Lung (tissue), 12 donors: ENCODE measurements around the gene PREP. TPM values are rescaled to one million over a fixed set of nuclear protein-coding genes. Genes with fewer than 3 reads are reported as not detected.
A peak's percentile ranks its signal among the peaks of the same experiment; 100 is the strongest.
"Not testable (repeated sequence)": the region's sequence is repeated elsewhere in the genome, so short reads cannot be mapped to it uniquely, and the experiment has no call there.

Experiments
- ATAC-seq: fragments of 200-7000 bp; cut with Tn5 transposase; one replicate; pipeline ENCODE4 v1.9.1; 2020; ENCODE audit warnings: moderate number of reproducible peaks; ENCODE audit not compliant: insufficient read depth, low FRiP score
- DNase-seq, 3 donors: peaks; one replicate each; pipeline ENCODE4 v3.0.0-alpha.2; 2013 to 2017
- H3K27ac ChIP-seq, 2 donors: one replicate each; pipeline ENCODE4 v1.5.1; 2013; ENCODE audit warnings: mild to moderate bottlenecking in 2 of 2, moderate library complexity in 2 of 2, control low read depth in 1 of 2, inconsistent platforms in 1 of 2, low read depth in 1 of 2, low read length in 1 of 2
- H3K27me3 ChIP-seq, 3 donors: one replicate each; pipeline ENCODE4 v1.5.1; 2013; ENCODE audit warnings: low read length in 2 of 3; ENCODE audit not compliant: control insufficient read depth in 3 of 3, insufficient read depth in 3 of 3
- H3K36me3 ChIP-seq, 4 donors: one replicate each; pipeline ENCODE4 v1.5.1; 2013; ENCODE audit warnings: low read length in 4 of 4, mild to moderate bottlenecking in 1 of 4, moderate library complexity in 1 of 4; ENCODE audit not compliant: control insufficient read depth in 4 of 4, insufficient read depth in 4 of 4
- H3K4me1 ChIP-seq, 5 donors: one replicate each; pipeline ENCODE4 v1.5.1; 2013; ENCODE audit warnings: low read length in 5 of 5, mild to moderate bottlenecking in 2 of 5, moderate library complexity in 1 of 5; ENCODE audit not compliant: control insufficient read depth in 5 of 5, insufficient read depth in 5 of 5
- H3K4me3 ChIP-seq: one replicate; pipeline ENCODE4 v1.5.1; 2013; ENCODE audit warnings: mild to moderate bottlenecking, control low read depth, moderate library complexity
- H3K9ac ChIP-seq, 2 donors: one replicate each; pipeline ENCODE4 v1.5.1; 2013; ENCODE audit warnings: low read length in 2 of 2, control low read depth in 1 of 2; ENCODE audit not compliant: insufficient read depth in 1 of 2
- H3K9me3 ChIP-seq, 4 donors: one replicate each; pipeline ENCODE4 v1.5.1; 2013; ENCODE audit warnings: low read length in 3 of 4, mild to moderate bottlenecking in 1 of 4, moderate library complexity in 1 of 4; ENCODE audit not compliant: control insufficient read depth in 4 of 4, insufficient read depth in 3 of 4
- CTCF ChIP-seq: IDR thresholded peaks from 2 replicates; pipeline ENCODE4 v1.5.1; 2012; ENCODE audit warnings: mild to moderate bottlenecking; ENCODE audit errors: control extremely low read depth, extremely low read depth
- WGBS, 2 donors: extraction: QIAGEN DNeasy Blood & Tissue Kit; methylation state at CpG; one replicate each; pipeline ENCODE4 v1.1.7; 2013; 5-methylcytosine and 5-hydroxymethylcytosine counted together
- polyA plus RNA-seq, 2 donors: library from polyadenylated mRNA; stranded (reverse); fragments of 200-250 nt; gene quantifications; one replicate each; pipeline ENCODE4 v1.2.1, GENCODE V29; 2013
- total RNA-seq, 2 donors: library from RNA; depleted of rRNA in 1 of 2; stranded (reverse); fragments of >200 nt in 1 of 2; gene quantifications; one replicate each; pipeline ENCODE4 v1.2.1, GENCODE V29; 2014 to 2021
- donor health status: control.
- donor health status: control.
- donor health status: Bipolar disorder and iron deficiency.
- donor health status: healthy.
- donor health status: DM: yes; HTN: yes; CAD: no.

The PREP gene
- total and polyA plus RNA-seq, 4 donors: 20.3 to 31.3 (median 25.1) TPM

GRCh38 chr6:105430685-105431084 lies 27.8 kb upstream of the PREP start:
- Histone ChIP-seq H3K27me3 (no peaks in the 10 kb centered on the region), H3K36me3 (no peaks in the 10 kb centered on the region), H3K9ac (no peak overlapping the region), H3K4me1 (no peaks in the 10 kb centered on the region), H3K4me3 (no peak overlapping the region), H3K9me3 (no peaks in the 10 kb centered on the region), H3K27ac (no peak overlapping the region)
- TF ChIP-seq CTCF: no peak
- no peak for ATAC-seq
- DNase-seq: no peak
- WGBS, 2 donors: 92 to 94% methylated on average over 3 of the region's 3 CpGs

GRCh38 chr6:105429676-105430075 lies 26.8 kb upstream of the PREP start:
- DNase-seq: no peak
- 84 to 86% methylated on average over 4 of the region's 4 CpGs for WGBS, 2 donors
- H3K4me1 ChIP-seq: no peaks in the 10 kb centered on the region
- H3K27ac ChIP-seq: no peak overlapping the region
- no peaks in the 10 kb centered on the region for H3K27me3 ChIP-seq
- no peaks in the 10 kb centered on the region for H3K36me3 ChIP-seq
- no peak overlapping the region for H3K4me3 ChIP-seq
- no peak for ATAC-seq
- no peaks in the 10 kb centered on the region for H3K9me3 ChIP-seq
- H3K9ac ChIP-seq: no peak overlapping the region
- no peak for TF ChIP-seq CTCF

GRCh38 chr6:105428342-105428957 lies 25.6 kb upstream of the PREP start:
- ATAC-seq (peak; percentile 62), DNase-seq (peak in 1 of 3 donors; percentile 9)
- Histone ChIP-seq H3K27ac (no peak overlapping the region), H3K4me3 (no peak overlapping the region), H3K9ac (no peak overlapping the region), H3K36me3 (no peaks in the 10 kb centered on the region), H3K9me3 (no peaks in the 10 kb centered on the region), H3K27me3 (no peaks in the 10 kb centered on the region), H3K4me1 (no peaks in the 10 kb centered on the region)
- no peak for TF ChIP-seq CTCF
- 41 to 72% methylated on average over 5 of the region's 5 CpGs for WGBS, 2 donors

GRCh38 chr6:105424175-105424783 lies 21.4 kb upstream of the PREP start:
- DNase-seq: peak; percentile 45 to 70 (median 66)
- WGBS, 2 donors: 16 to 23% methylated on average over 7 of the region's 7 CpGs
- TF ChIP-seq CTCF: peak; percentile 39
- Histone ChIP-seq H3K9ac (no peak overlapping the region), H3K4me1 (no peaks in the 10 kb centered on the region), H3K36me3 (no peaks in the 10 kb centered on the region), H3K9me3 (no peaks in the 10 kb centered on the region), H3K27me3 (no peaks in the 10 kb centered on the region), H3K4me3 (no peak overlapping the region), H3K27ac (no peak overlapping the region)
- peak; percentile 50 for ATAC-seq

GRCh38 chr6:105416971-105417370 lies 14.1 kb upstream of the PREP start:
- not testable (repeated sequence) for H3K36me3 ChIP-seq, DNase-seq, H3K9ac ChIP-seq

More at GRCh38 chr6:105416971-105417370, 14.1 kb upstream of the PREP start:
- H3K4me3 ChIP-seq, H3K27me3 ChIP-seq, ATAC-seq, H3K27ac ChIP-seq, H3K9me3 ChIP-seq, H3K4me1 ChIP-seq: not testable (repeated sequence)
- 93 to 95% methylated on average over 2 of the region's 2 CpGs for WGBS, 2 donors
